IMR-90 (cell line): Measurements from ENCODE around the gene ATP11A.

Experiments
- BHLHE40 ChIP-seq: fragments of 150-350 bp; IDR thresholded peaks from 2 replicates; pipeline ENCODE4 v1.6.1; 2016; ENCODE audit warnings: mild to moderate bottlenecking, low read depth, low read length
- CHD1 ChIP-seq: IDR thresholded peaks from 2 replicates; pipeline ENCODE4 v1.6.1; 2012; ENCODE audit warnings: low read depth, low read length, improper control_type of control experiment
- MAFK ChIP-seq: IDR thresholded peaks from 2 replicates; pipeline ENCODE4 v1.6.1; 2012; ENCODE audit warnings: low read depth, low read length, improper control_type of control experiment
- MXI1 ChIP-seq: IDR thresholded peaks from 2 replicates; pipeline ENCODE4 v1.6.1; 2012; ENCODE audit warnings: low read depth, mild to moderate bottlenecking, low read length, moderate library complexity, borderline replicate concordance
- RAD21 ChIP-seq: IDR thresholded peaks from 2 replicates; pipeline ENCODE4 v1.6.1; 2012; ENCODE audit warnings: low read length, improper control_type of control experiment
- RFX5 ChIP-seq: IDR thresholded peaks from 2 replicates; pipeline ENCODE4 v1.8.0; 2012; ENCODE audit warnings: low read depth, mild to moderate bottlenecking, low read length, moderate library complexity
- SMC3 ChIP-seq: fragments of 150-350 bp; IDR thresholded peaks from 2 replicates; pipeline ENCODE4 v1.6.1; 2016; ENCODE audit warnings: low read depth, mild to moderate bottlenecking, antibody characterized with exemption, low read length, moderate library complexity
- TF ChIP-seq, protein P1 (sequence below): fragments of 150-350 bp; IDR thresholded peaks from 2 replicates; pipeline ENCODE4 v1.6.1; 2017; ENCODE audit warnings: mild to moderate bottlenecking, antibody characterized with exemption, low read length, low read depth
- TF ChIP-seq, protein P2 (sequence below): conservative IDR thresholded peaks from 2 replicates; pipeline ENCODE4 v1.5.1; 2012; ENCODE audit warnings: mild to moderate bottlenecking, low read depth, low read length, improper control_type of control experiment

DNA sequence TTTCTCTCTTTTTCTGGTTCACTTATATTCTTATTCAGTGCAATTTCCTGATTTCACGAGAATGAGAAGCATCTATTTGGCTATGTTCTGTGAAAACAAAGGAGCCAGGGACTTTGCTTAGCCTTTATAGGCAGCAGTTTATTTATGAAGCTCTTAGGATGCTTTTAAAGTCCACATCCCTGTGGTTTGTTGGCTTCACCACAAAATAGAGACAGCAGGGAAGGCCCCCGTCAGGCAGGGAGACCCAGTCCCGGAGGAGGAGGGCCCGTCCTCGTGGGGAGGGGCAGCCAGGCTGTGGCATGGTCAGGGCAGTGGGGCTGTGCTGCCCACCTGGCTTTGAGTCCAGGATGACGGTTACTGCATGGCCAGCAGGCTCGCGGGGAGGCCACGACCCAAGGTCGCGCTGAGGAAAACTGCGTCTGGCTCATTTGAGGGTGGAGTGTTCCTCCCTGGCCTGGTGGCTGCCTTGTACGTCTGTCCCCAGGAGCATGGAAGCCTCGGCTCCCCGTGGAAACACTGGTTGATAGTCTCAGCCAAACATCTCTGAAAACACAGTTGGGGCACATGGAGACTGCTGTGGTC is 92.7 kb downstream of the ATP11A start:
- TF ChIP-seq, protein P1, sequence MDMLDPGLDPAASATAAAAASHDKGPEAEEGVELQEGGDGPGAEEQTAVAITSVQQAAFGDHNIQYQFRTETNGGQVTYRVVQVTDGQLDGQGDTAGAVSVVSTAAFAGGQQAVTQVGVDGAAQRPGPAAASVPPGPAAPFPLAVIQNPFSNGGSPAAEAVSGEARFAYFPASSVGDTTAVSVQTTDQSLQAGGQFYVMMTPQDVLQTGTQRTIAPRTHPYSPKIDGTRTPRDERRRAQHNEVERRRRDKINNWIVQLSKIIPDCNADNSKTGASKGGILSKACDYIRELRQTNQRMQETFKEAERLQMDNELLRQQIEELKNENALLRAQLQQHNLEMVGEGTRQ, result no peak
- TF ChIP-seq BHLHE40, result no peak
- TF ChIP-seq, protein P2, sequence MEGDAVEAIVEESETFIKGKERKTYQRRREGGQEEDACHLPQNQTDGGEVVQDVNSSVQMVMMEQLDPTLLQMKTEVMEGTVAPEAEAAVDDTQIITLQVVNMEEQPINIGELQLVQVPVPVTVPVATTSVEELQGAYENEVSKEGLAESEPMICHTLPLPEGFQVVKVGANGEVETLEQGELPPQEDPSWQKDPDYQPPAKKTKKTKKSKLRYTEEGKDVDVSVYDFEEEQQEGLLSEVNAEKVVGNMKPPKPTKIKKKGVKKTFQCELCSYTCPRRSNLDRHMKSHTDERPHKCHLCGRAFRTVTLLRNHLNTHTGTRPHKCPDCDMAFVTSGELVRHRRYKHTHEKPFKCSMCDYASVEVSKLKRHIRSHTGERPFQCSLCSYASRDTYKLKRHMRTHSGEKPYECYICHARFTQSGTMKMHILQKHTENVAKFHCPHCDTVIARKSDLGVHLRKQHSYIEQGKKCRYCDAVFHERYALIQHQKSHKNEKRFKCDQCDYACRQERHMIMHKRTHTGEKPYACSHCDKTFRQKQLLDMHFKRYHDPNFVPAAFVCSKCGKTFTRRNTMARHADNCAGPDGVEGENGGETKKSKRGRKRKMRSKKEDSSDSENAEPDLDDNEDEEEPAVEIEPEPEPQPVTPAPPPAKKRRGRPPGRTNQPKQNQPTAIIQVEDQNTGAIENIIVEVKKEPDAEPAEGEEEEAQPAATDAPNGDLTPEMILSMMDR, result no peak
- TF ChIP-seq RFX5, result no peak
- TF ChIP-seq RAD21, result no peak
- no peak for TF ChIP-seq MXI1
- no peak for TF ChIP-seq MAFK
- no peak for TF ChIP-seq SMC3
- no peak for TF ChIP-seq CHD1
